C4-2B (cell line): ENCODE measurements around the gene SEMA3A.

ENCODE experiments used
- H3K27ac ChIP-seq: fragments of 450-650 bp; 2 replicates; pipeline ENCODE4 v1.5.1; 2017
- CTCF ChIP-seq: fragments of 450-650 bp; conservative IDR thresholded peaks from 2 replicates; pipeline ENCODE4 v1.5.1; 2017; ENCODE audit warnings: mild to moderate bottlenecking
- ZFX ChIP-seq: fragments of 450-650 bp; IDR thresholded peaks from 2 replicates; pipeline ENCODE4 v1.6.1; 2017

The SEMA3A gene

GRCh38 chr7:83964318-83964717 is 230.3 kb downstream of the SEMA3A start:
- TF ChIP-seq ZFX (no peak), CTCF (no peak)
- no peak overlapping the region for H3K27ac ChIP-seq

GRCh38 chr7:83957333-83957732 is 237.3 kb downstream of the SEMA3A start:
- H3K27ac ChIP-seq: no peak overlapping the region
- no peak for TF ChIP-seq CTCF

- H3K27ac ChIP-seq: no peak overlapping the region
- TF ChIP-seq CTCF: no peak
- no peak for TF ChIP-seq ZFX
These were observed 238.5 kb downstream of the SEMA3A start for GRCh38 chr7:83956104-83956503.

- no peak overlapping the region for H3K27ac ChIP-seq
- TF ChIP-seq CTCF (no peak), ZFX (no peak)
These were observed 242.4 kb downstream of the SEMA3A start for GRCh38 chr7:83952236-83952635.

- TF ChIP-seq ZFX: no peak
- TF ChIP-seq CTCF: peak; percentile 80
- no peak overlapping the region for H3K27ac ChIP-seq
These were observed 247.3 kb downstream of the SEMA3A start for GRCh38 chr7:83947260-83947659.

GRCh38 chr7:83946801-83947200 is 247.8 kb downstream of the SEMA3A start:
- TF ChIP-seq ZFX (no peak), CTCF (no peak)
- H3K27ac ChIP-seq: no peak overlapping the region

GRCh38 chr7:83941300-83941699 is 253.3 kb downstream of the SEMA3A start:
- TF ChIP-seq ZFX (no peak), CTCF (no peak)

GRCh38 chr7:83937930-83938329 is 256.7 kb downstream of the SEMA3A start:
- H3K27ac ChIP-seq: no peak overlapping the region
- no peak for TF ChIP-seq ZFX
- TF ChIP-seq CTCF: no peak

More at GRCh38 chr7:83941300-83941699, 253.3 kb downstream of the SEMA3A start:
- H3K27ac ChIP-seq: no peak overlapping the region
